Measurements from ENCODE around the gene C17orf78.
"Not testable (repeated sequence)": the region's sequence is repeated elsewhere in the genome, so short reads cannot be mapped to it uniquely, and the experiment has no call there.

The C17orf78 gene

GRCh38 chr17:37375706-37376105 lies at the start of gene C17orf78:
Gene C17orf78 (plus strand): TSS chr17:37375985. CDS start chr17:37376093, 108 bp downstream.
- DNase-seq (ENCODE audit: low spot score) = no peak

GRCh38 chr17:37327341-37328090 lies 48.3 kb upstream of the C17orf78 start:
- no peak for DNase-seq (ENCODE audit: low spot score)

- no peak for DNase-seq (ENCODE audit: low spot score)
These were observed 36.9 kb upstream of the C17orf78 start for GRCh38 chr17:37338847-37339246.

- no peak for DNase-seq (ENCODE audit: low spot score)
These were observed 36.5 kb upstream of the C17orf78 start for GRCh38 chr17:37339321-37339720.

GRCh38 chr17:37340804-37341203 lies 35.0 kb upstream of the C17orf78 start:
- no peak for DNase-seq (ENCODE audit: low spot score)

- no peak for DNase-seq (ENCODE audit: low spot score)
These were observed 33.2 kb upstream of the C17orf78 start for GRCh38 chr17:37342589-37342988.

- no peak for DNase-seq (ENCODE audit: low spot score)
These were observed 31.3 kb upstream of the C17orf78 start for GRCh38 chr17:37344519-37344918.

- not testable (repeated sequence) for DNase-seq (ENCODE audit: low spot score)
These were observed 28.9 kb upstream of the C17orf78 start for GRCh38 chr17:37346863-37347402.

- not testable (repeated sequence) for DNase-seq (ENCODE audit: low spot score)
These were observed 18.8 kb upstream of the C17orf78 start for GRCh38 chr17:37356796-37357569.

GRCh38 chr17:37358098-37358829 lies 17.5 kb upstream of the C17orf78 start:
- DNase-seq (ENCODE audit: low spot score) = peak; percentile 65

- peak; percentile 90 for DNase-seq (ENCODE audit: low spot score)
These were observed 16.7 kb upstream of the C17orf78 start for GRCh38 chr17:37358830-37359681.

- no peak for DNase-seq (ENCODE audit: low spot score)
These were observed 16.1 kb upstream of the C17orf78 start for GRCh38 chr17:37359682-37360188.

- no peak for DNase-seq (ENCODE audit: low spot score)
These were observed 15.2 kb upstream of the C17orf78 start for GRCh38 chr17:37360632-37361031.

GRCh38 chr17:37361543-37361942 lies 14.2 kb upstream of the C17orf78 start:
- no peak for DNase-seq (ENCODE audit: low spot score)

- no peak for DNase-seq (ENCODE audit: low spot score)
These were observed 10.2 kb upstream of the C17orf78 start for GRCh38 chr17:37365589-37365988.

GRCh38 chr17:37368577-37368976 lies 7.2 kb upstream of the C17orf78 start:
- DNase-seq (ENCODE audit: low spot score) = no peak

GRCh38 chr17:37373530-37374159 lies 2.1 kb upstream of the C17orf78 start:
- DNase-seq (ENCODE audit: low spot score) = peak; percentile 50

GRCh38 chr17:37382056-37382455 lies 6.3 kb downstream of the C17orf78 start:
- no peak for DNase-seq (ENCODE audit: low spot score)

- DNase-seq (ENCODE audit: low spot score) = no peak
These were observed 8.9 kb downstream of the C17orf78 start for GRCh38 chr17:37384560-37385149.

- no peak for DNase-seq (ENCODE audit: low spot score)
These were observed 9.7 kb downstream of the C17orf78 start for GRCh38 chr17:37385474-37385990.
